ENCODE data around the gene CPN1. TPM values are rescaled to one million over a fixed set of nuclear protein-coding genes. Genes with fewer than 3 reads are reported as not detected.

The CPN1 gene
- total and polyA plus RNA-seq, 10 of the 15 experiments (the other 5 are each of a cell fraction or from before 2014, with no cell fraction given): 0.03 to 0.10 TPM; not detected in 8

DNA sequence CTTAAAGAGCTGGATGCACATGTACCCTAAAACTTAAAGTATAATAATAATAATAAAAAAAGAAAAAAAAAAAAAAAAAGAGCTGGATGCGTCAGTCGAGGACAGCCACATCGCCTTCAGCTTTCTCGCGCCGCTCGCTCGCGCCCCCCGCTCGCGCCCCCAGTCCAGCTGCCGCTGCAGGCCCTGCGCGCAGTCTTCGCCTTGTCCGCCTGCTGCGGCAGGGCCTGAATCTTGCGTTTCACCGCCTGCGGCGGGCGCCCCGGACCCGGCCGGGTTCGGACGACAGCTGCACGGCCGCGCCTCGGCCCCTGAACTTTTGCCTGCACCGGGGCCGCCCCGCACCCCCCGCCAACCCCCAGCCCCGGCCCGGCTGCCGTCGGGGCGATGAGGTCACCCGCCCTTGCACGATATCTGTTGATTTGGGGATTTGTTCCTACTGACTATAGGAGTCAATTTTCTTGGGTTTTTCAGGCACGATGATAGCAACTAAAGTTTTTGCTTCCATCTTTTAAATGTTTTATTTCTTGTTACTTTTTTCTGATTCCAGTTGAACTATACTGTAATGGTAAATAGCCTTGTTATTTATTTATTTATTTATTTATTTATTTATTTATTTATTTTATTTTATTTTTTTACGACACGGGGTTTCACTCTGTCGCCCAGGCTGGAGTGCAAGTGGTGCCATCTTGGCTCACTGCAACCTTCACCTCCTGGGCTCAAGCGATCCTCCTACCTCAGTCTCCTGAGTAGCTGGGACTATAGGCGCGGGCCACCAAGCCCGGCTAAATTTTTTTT, 33.5 kb upstream of the CPN1 start:
- in situ Hi-C loops (cut with MboI) (no loop called here), intact Hi-C loops (cut with micrococcal nuclease; ENCODE audit: unreplicated experiment) (no loop called here)
- no peaks in the 10 kb centered on the region for H3K4me1 ChIP-seq (ENCODE audit: control insufficient read depth, insufficient read depth, low read length)
- H3K4me3 ChIP-seq: no peak overlapping the region
- H4K20me1 ChIP-seq (ENCODE audit: control insufficient read depth, insufficient read depth): no peaks in the 10 kb centered on the region
- H3K4me2 ChIP-seq (ENCODE audit: control insufficient read depth, insufficient read depth): no peak overlapping the region
- H3K27me3 ChIP-seq (replicated peaks in 1 of 2; ENCODE audit: control insufficient read depth in 2 of 2, insufficient read depth in 2 of 2, low read length in 1 of 2): no peaks in the 10 kb centered on the region
- CTCF ChIA-PET: no interaction called here
- FAIRE-seq: no peak
- no peaks in the 10 kb centered on the region for H3K36me3 ChIP-seq (ENCODE audit: control insufficient read depth in 2 of 2, insufficient read depth in 2 of 2, low read length in 1 of 2)
- WGBS (ENCODE audit: insufficient coverage, insufficient replicate concordance, low lambda C conversion rate, missing lambda C conversion rate): 82% methylated on average over 40 of the region's 51 CpGs
- DNase-seq (ENCODE audit: low read depth, low spot score): no peak
- no peak for TF ChIP-seq FOS (IDR thresholded peaks at IDR 0.05; ENCODE audit: borderline replicate concordance, extremely low read depth, insufficient read length)
- SMC1A ChIA-PET (ENCODE audit: uncharacterized antibody, unreplicated experiment): no interaction called here
- BruUV-seq (replicated peaks): no TSS peak
- RAD21 ChIA-PET (ENCODE audit: unreplicated experiment): interaction anchor here (0.7 kb wide), 1 partner anchor 637 kb away, joined by 4 read pairs; no protein-coding TSS in a partner anchor
- POLR2A ChIA-PET: interaction anchor here (0.6 kb wide), 2 partner anchors 31 to 64 kb away, joined by 3 to 7 read pairs; no protein-coding TSS in a partner anchor
- ATAC-seq: no peak
- no peaks in the 10 kb centered on the region for H3K9me3 ChIP-seq (replicated peaks; ENCODE audit: control insufficient read depth, insufficient read depth, low read length)
- H3K9ac ChIP-seq (ENCODE audit: control insufficient read depth, insufficient read depth, low read length): no peak overlapping the region
- H2AFZ ChIP-seq (ENCODE audit: control insufficient read depth, low read depth, low read length): no peak overlapping the region
- H3K27ac ChIP-seq (ENCODE audit: control insufficient read depth, insufficient read depth): no peak overlapping the region
- H3K79me2 ChIP-seq (ENCODE audit: control insufficient read depth, insufficient read depth, low read length): no peaks in the 10 kb centered on the region

DNA sequence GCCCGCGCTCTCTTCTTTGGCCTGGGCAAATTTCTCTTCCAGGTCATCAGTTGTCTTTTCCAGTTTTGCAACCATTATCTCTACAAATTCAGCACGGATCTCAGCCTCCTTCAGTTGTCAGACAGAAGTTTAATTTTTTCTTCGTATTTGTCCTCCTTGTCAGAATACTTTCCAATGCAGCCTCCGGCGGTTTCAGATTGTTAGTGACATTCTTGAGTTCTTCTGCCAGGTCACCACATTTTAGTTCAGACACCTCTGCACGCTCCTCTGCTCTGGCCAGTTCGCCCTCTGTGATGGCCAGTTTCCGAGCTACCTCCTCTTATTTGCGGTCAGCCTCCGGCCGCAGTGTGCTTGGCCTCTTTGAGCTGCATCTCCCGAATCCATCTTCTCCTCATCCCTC, 32.8 kb upstream of the CPN1 start:
- Histone ChIP-seq H3K36me3 (ENCODE audit: control insufficient read depth in 2 of 2, insufficient read depth in 2 of 2, low read length in 1 of 2) (no peaks in the 10 kb centered on the region), H3K9ac (ENCODE audit: control insufficient read depth, insufficient read depth, low read length) (no peak overlapping the region), H3K27ac (ENCODE audit: control insufficient read depth, insufficient read depth) (no peak overlapping the region), H4K20me1 (ENCODE audit: control insufficient read depth, insufficient read depth) (no peaks in the 10 kb centered on the region), H3K79me2 (ENCODE audit: control insufficient read depth, insufficient read depth, low read length) (no peaks in the 10 kb centered on the region), H3K4me2 (ENCODE audit: control insufficient read depth, insufficient read depth) (no peak overlapping the region), H3K27me3 (replicated peaks in 1 of 2; ENCODE audit: control insufficient read depth in 2 of 2, insufficient read depth in 2 of 2, low read length in 1 of 2) (no peaks in the 10 kb centered on the region), H3K4me1 (ENCODE audit: control insufficient read depth, insufficient read depth, low read length) (no peaks in the 10 kb centered on the region), H3K4me3 (no peak overlapping the region), H2AFZ (ENCODE audit: control insufficient read depth, low read depth, low read length) (no peak overlapping the region), H3K9me3 (replicated peaks; ENCODE audit: control insufficient read depth, insufficient read depth, low read length) (no peaks in the 10 kb centered on the region)
- RAD21 ChIA-PET (ENCODE audit: unreplicated experiment): interaction anchor here (0.7 kb wide), 1 partner anchor 636 kb away, joined by 4 read pairs; no protein-coding TSS in a partner anchor
- intact Hi-C loops (cut with micrococcal nuclease; ENCODE audit: unreplicated experiment) (no loop called here), in situ Hi-C loops (cut with MboI) (no loop called here)
- SMC1A ChIA-PET (ENCODE audit: uncharacterized antibody, unreplicated experiment): no interaction called here
- POLR2A ChIA-PET: no interaction called here
- WGBS (ENCODE audit: insufficient coverage, insufficient replicate concordance, low lambda C conversion rate, missing lambda C conversion rate): 88% methylated on average over 13 of the region's 13 CpGs
- no TSS peak for BruUV-seq (replicated peaks)
- DNase-seq (ENCODE audit: low read depth, low spot score) (no peak), FAIRE-seq (no peak), ATAC-seq (no peak)
- CTCF ChIA-PET: no interaction called here
- no peak for TF ChIP-seq MTA2 (IDR thresholded peaks at IDR 0.05; ENCODE audit: low read depth)
- no peak for TF ChIP-seq SP1 (IDR thresholded peaks at IDR 0.05; ENCODE audit: low read depth, low read length)
- no peak for TF ChIP-seq RUNX3 (IDR thresholded peaks at IDR 0.05; ENCODE audit: low read length)
- TF ChIP-seq ZNF274 (IDR thresholded peaks at IDR 0.05; ENCODE audit: insufficient read depth, insufficient read length): no peak
- TF ChIP-seq CREM (IDR thresholded peaks at IDR 0.05; ENCODE audit: low read depth): no peak
- TF ChIP-seq, protein P1, sequence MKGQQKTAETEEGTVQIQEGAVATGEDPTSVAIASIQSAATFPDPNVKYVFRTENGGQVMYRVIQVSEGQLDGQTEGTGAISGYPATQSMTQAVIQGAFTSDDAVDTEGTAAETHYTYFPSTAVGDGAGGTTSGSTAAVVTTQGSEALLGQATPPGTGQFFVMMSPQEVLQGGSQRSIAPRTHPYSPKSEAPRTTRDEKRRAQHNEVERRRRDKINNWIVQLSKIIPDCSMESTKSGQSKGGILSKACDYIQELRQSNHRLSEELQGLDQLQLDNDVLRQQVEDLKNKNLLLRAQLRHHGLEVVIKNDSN (IDR thresholded peaks at IDR 0.05; ENCODE audit: borderline replicate concordance, extremely low read length, insufficient read depth, low read depth, low read length): no peak
- TF ChIP-seq NR2F1 (conservative IDR thresholded peaks at IDR 0.05): no peak
- no peak for TF ChIP-seq HDAC6 (IDR thresholded peaks at IDR 0.05; ENCODE audit: unreplicated experiment)
- no peak for TF ChIP-seq SUPT20H (IDR thresholded peaks at IDR 0.05; ENCODE audit: borderline replicate concordance, control insufficient read depth, low read depth, low read length)
- TF ChIP-seq CHD1 (IDR thresholded peaks at IDR 0.05; ENCODE audit: low read depth, low read length): no peak
- TF ChIP-seq NFYB (IDR thresholded peaks at IDR 0.05; ENCODE audit: insufficient read depth, low read depth, low read length): no peak
- TF ChIP-seq FOS (IDR thresholded peaks at IDR 0.05; ENCODE audit: borderline replicate concordance, extremely low read depth, insufficient read length): no peak
- no peak for TF ChIP-seq MEF2A (IDR thresholded peaks at IDR 0.05; ENCODE audit: insufficient read depth, low read depth, low read length)
- no peak for TF ChIP-seq KDM1A (IDR thresholded peaks at IDR 0.05; ENCODE audit: borderline replicate concordance)
- no peak for TF ChIP-seq YBX1 (IDR thresholded peaks at IDR 0.05)
- TF ChIP-seq NRF1 (conservative IDR thresholded peaks at IDR 0.05; ENCODE audit: low read depth, low read length): no peak
- TF ChIP-seq IKZF1 (conservative IDR thresholded peaks at IDR 0.05): no peak
- no peak for TF ChIP-seq TARDBP (IDR thresholded peaks at IDR 0.05; ENCODE audit: borderline replicate concordance)
- no peak for TF ChIP-seq SIN3A (IDR thresholded peaks at IDR 0.05; ENCODE audit: low read depth, low read length)

All from GM12878 (cell line).